CD4-positive, CD25-positive, alpha-beta regulatory T cell (primary cell): ENCODE data around the gene USP54. TPM values are rescaled to one million over a fixed set of nuclear protein-coding genes. Genes with fewer than 3 reads are reported as not detected.
"Not testable (repeated sequence)": the region's sequence is repeated elsewhere in the genome, so short reads cannot be mapped to it uniquely, and the experiment has no call there.

Source experiments
- ATAC-seq, 2 donors: fragments of 150-1000 bp; cut with Tn5 transposase; one replicate each; pipeline ENCODE4 v1.10.0; 2021; ENCODE audit warnings: low read depth in 2 of 2, moderate number of reproducible peaks in 2 of 2, moderate library complexity in 1 of 2
- DNase-seq, 3 donors: peaks; one replicate each; pipeline versions ENCODE4 v3.0.0 to v3.0.0-alpha.2; 2012 to 2022; ENCODE audit warnings: mixed read lengths in 1 of 3
- H3K27ac ChIP-seq: one replicate; pipeline ENCODE4 v1.7.0; 2013; ENCODE audit warnings: mild to moderate bottlenecking, low read length; ENCODE audit not compliant: insufficient read depth, poor library complexity, severe bottlenecking
- H3K27me3 ChIP-seq: one replicate; pipeline ENCODE4 v1.7.0; 2013; ENCODE audit warnings: low read length; ENCODE audit not compliant: control insufficient read depth, insufficient read depth
- H3K36me3 ChIP-seq: one replicate; pipeline ENCODE4 v1.7.0; 2013; ENCODE audit warnings: mild to moderate bottlenecking, low read length, moderate library complexity; ENCODE audit not compliant: control insufficient read depth, insufficient read depth
- H3K4me1 ChIP-seq: 2 replicates; pipeline ENCODE4 v1.7.0; 2013; ENCODE audit warnings: mild to moderate bottlenecking, low read length; ENCODE audit not compliant: insufficient read depth, control insufficient read depth, poor library complexity, severe bottlenecking
- H3K4me3 ChIP-seq: one replicate; pipeline ENCODE4 v1.7.0; 2013; ENCODE audit warnings: low read depth, mild to moderate bottlenecking, low read length, moderate library complexity
- H3K9me3 ChIP-seq, 2 experiments: 1 replicate in 1 of 2; 2 replicates in 1 of 2; pipeline ENCODE4 v1.7.0; 2013; ENCODE audit warnings: low read length in 2 of 2, mild to moderate bottlenecking in 1 of 2, moderate library complexity in 1 of 2; ENCODE audit not compliant: control insufficient read depth in 2 of 2
- H3K27ac Mint-ChIP-seq, 3 donors: one replicate each; pipeline ENCODE4 v1.8.0; 2020 to 2022; ENCODE audit warnings: mild to moderate bottlenecking in 3 of 3, mixed read lengths in 3 of 3, moderate library complexity in 2 of 3
- H3K27me3 Mint-ChIP-seq: one replicate; pipeline ENCODE4 v1.8.0; 2022; ENCODE audit warnings: mild to moderate bottlenecking, mixed read lengths
- H3K36me3 Mint-ChIP-seq: one replicate; pipeline ENCODE4 v1.8.0; 2020; ENCODE audit warnings: mixed read lengths
- H3K4me1 Mint-ChIP-seq, 4 donors: one replicate each; pipeline ENCODE4 v1.8.0; 2020 to 2022; ENCODE audit warnings: mixed read lengths in 4 of 4, mild to moderate bottlenecking in 1 of 4
- H3K4me3 Mint-ChIP-seq, 4 donors: one replicate each; pipeline ENCODE4 v1.8.0; 2020 to 2022; ENCODE audit warnings: mild to moderate bottlenecking in 4 of 4, mixed read lengths in 4 of 4, moderate library complexity in 3 of 4
- H3K9me3 Mint-ChIP-seq, 7 donors: one replicate each; pipeline ENCODE4 v1.8.0; 2020 to 2022; ENCODE audit warnings: mixed read lengths in 7 of 7, mild to moderate bottlenecking in 3 of 7, moderate library complexity in 2 of 7
- polyA plus RNA-seq, 4 donors: library from polyadenylated mRNA; unstranded; fragments of 300-500 nt; fragmentation: Illumina TruSeq; gene quantifications; one replicate each; pipeline ENCODE4 v1.2.3, GENCODE V29; 2021
- total RNA-seq: library from RNA; stranded (reverse); gene quantifications from one replicate; pipeline ENCODE4 v1.2.3, GENCODE V29; 2022

The USP54 gene
- total and polyA plus RNA-seq, 5 donors from 2014 or later, result 0.84 to 4.2 (median 1.1) TPM

DNA sequence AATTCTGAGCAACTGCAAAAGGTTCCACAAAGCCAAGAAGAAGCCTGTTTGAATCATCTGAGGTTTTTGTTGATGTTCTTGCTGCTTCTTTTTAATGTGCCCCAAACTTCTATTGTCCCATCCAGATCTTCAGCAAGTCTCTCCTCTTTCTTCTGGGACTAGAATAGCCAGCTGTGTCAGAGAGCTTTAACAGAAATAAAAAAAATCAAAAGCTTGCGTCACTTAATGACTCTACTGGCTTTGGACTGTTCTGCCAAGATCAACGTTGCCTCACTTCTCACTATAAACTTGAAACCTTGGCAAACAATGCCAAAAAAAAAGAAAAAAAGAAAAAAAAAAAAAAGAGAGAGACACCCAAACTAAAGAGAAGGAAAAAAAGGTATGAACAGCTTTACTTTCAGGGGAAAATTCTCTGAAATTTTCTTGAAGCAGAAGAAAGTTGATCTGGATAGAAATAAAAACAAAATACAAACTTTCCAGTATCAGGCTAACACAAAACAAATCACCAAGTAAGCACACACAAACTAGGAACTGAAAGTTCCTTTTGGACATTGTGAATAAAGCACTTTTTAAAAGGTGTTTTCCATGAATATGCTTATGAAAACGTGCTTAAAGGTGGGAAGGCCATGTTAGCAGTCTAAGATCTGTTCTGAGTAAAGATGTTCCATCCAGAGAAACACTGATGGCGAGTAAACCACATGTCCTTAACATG, 14.8 kb downstream of the USP54 start:
- Histone ChIP-seq H3K27ac (no peak overlapping the region), H3K4me3 (no peak overlapping the region), H3K9me3 (no peaks in the 10 kb centered on the region), H3K36me3 (no peaks in the 10 kb centered on the region), H3K27me3 (no peaks in the 10 kb centered on the region), H3K4me1 (no peaks in the 10 kb centered on the region)
- DNase-seq (no peak), ATAC-seq (no peak)
- Mint-ChIP-seq H3K9me3 (no peaks in the 10 kb centered on the region), H3K4me3 (no peak overlapping the region), H3K27me3 (no peaks in the 10 kb centered on the region), H3K27ac (peak overlapping the region in 1 of 3 donors; percentile 55), H3K4me1 (peaks cover 0 to 4% (median 0%) of the 10 kb centered on the region in 4 donors), H3K36me3 (peaks cover 3% of the 10 kb centered on the region)

DNA sequence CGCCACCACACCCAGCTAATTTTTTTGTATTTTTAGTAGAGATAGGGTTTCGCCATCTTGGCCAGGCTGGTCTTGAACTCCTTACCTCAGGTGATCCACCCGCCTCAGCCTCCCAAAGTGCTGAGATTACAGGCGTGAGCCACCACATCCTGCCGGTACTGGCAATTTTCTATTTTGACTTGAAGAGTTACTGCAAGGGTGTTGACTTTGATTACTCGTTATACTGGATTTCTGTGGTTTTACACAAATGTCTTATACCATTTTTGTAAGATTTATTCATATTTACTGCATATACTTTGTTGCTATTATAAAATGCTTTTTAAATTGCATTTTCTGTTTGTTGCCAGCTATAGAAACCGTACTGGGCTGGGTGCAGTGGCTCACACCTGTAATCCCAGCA, 24.1 kb downstream of the USP54 start:
- DNase-seq, result peak in 1 of 3 donors; percentile 35
- H3K27me3 ChIP-seq, ATAC-seq, H3K27me3 Mint-ChIP-seq, H3K9me3 ChIP-seq, H3K36me3 ChIP-seq, H3K36me3 Mint-ChIP-seq, H3K4me1 ChIP-seq, H3K4me3 Mint-ChIP-seq, H3K27ac ChIP-seq, H3K4me3 ChIP-seq, H3K9me3 Mint-ChIP-seq, H3K27ac Mint-ChIP-seq, H3K4me1 Mint-ChIP-seq: not testable (repeated sequence)

DNA sequence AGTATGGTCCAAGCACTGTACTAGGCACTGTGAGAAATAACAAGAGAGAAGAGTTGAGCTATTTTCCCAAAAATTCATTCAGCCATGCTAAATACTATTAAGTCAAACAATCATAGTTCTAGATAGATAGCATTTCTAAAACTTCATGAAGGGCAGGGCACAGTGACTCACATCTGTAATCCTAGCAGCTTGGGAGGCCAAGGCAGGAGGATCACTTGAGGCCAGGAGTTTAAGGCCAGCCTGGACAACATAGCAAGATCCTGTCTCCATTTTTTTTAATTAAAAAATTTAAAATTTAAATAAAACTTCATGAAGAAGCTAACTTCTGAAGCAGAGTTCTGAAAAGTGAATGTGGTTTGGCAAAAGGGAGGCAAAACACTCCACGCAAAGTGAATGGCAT, 29.9 kb downstream of the USP54 start:
- Mint-ChIP-seq H3K4me3 (no peak overlapping the region), H3K27ac (no peak overlapping the region), H3K9me3 (no peaks in the 10 kb centered on the region), H3K36me3 (no peaks in the 10 kb centered on the region), H3K27me3 (no peaks in the 10 kb centered on the region), H3K4me1 (no peaks in the 10 kb centered on the region)
- DNase-seq (no peak), ATAC-seq (no peak)
- Histone ChIP-seq H3K4me1 (no peaks in the 10 kb centered on the region), H3K27me3 (no peaks in the 10 kb centered on the region), H3K4me3 (no peak overlapping the region), H3K36me3 (no peaks in the 10 kb centered on the region), H3K9me3 (no peaks in the 10 kb centered on the region), H3K27ac (no peak overlapping the region)

DNA sequence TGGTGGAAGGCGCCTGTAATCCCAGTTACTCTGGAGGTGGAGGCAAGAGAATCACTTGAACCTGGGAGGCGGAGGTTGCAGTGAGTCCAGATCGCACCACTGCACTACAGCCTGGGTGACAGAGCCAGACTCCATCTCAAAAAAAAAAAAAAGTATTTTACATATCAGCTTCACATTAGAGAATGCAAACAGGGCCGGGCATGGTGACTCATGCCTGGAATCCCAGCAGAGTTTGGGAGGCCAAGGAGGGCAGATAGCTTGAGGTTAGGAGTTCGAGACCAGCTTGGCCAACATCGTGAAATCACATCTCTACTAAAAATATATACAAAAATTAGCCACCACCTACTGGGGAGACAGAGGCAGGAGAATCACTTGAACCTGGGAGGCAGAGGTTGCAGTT, 31.6 kb downstream of the USP54 start:
- Mint-ChIP-seq H3K36me3 (no peaks in the 10 kb centered on the region), H3K27me3 (no peaks in the 10 kb centered on the region), H3K4me3 (no peak overlapping the region), H3K27ac (no peak overlapping the region), H3K9me3 (no peaks in the 10 kb centered on the region), H3K4me1 (no peaks in the 10 kb centered on the region)
- ATAC-seq, result no peak
- H3K27me3 ChIP-seq, result no peaks in the 10 kb centered on the region
- no peak overlapping the region for H3K27ac ChIP-seq
- H3K4me3 ChIP-seq, result no peak overlapping the region
- DNase-seq, result no peak
- H3K9me3 ChIP-seq, result no peaks in the 10 kb centered on the region
- H3K36me3 ChIP-seq, result no peaks in the 10 kb centered on the region
- H3K4me1 ChIP-seq, result no peaks in the 10 kb centered on the region

DNA sequence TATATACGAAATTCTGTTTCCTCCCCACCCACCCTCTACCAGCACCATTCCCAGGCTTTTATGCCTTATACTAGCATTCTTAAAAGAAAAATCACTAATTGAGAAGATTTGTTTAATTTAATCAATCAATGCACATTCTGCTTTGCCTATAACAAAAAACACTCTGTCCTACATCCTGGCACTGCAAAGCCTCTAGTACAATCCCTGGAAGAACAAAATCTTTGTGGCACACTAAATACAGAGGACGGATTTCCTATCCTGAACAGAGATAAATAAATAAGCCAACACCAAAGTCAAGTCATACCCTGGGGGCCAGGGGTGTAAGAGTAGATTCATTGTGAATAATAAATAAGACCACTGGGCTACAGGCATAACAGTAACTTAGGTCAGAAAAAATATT, 34.3 kb downstream of the USP54 start:
- Histone ChIP-seq H3K27ac (no peak overlapping the region), H3K4me3 (no peak overlapping the region), H3K36me3 (no peaks in the 10 kb centered on the region), H3K4me1 (no peaks in the 10 kb centered on the region), H3K27me3 (no peaks in the 10 kb centered on the region), H3K9me3 (no peaks in the 10 kb centered on the region)
- Mint-ChIP-seq H3K4me1 (no peaks in the 10 kb centered on the region), H3K36me3 (no peaks in the 10 kb centered on the region), H3K27me3 (no peaks in the 10 kb centered on the region), H3K27ac (no peak overlapping the region), H3K4me3 (no peak overlapping the region), H3K9me3 (no peaks in the 10 kb centered on the region)
- DNase-seq (no peak), ATAC-seq (no peak)

DNA sequence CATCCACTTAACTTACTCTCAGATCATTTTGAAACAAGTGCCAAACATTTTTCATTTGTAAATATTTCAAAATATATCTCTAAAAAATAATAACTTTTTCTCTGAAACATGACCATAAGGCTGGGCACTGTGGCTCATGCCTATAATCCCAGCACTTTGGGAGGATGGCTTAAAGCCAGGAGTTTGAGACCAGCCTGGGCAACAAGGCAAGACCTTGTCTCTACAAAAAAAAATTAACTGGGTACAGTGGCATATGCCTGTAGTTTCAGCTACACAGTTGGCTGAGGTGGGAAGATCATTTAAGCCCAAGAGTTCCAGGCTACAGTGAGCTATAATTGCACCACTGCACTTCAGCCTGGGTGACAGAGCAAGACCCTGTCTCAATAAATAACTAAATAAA, 36.4 kb downstream of the USP54 start:
- no peak for DNase-seq
- H3K9me3 ChIP-seq, result no peaks in the 10 kb centered on the region
- no peak overlapping the region for H3K27ac ChIP-seq
- no peaks in the 10 kb centered on the region for H3K27me3 ChIP-seq
- Mint-ChIP-seq H3K27ac (no peak overlapping the region), H3K36me3 (no peaks in the 10 kb centered on the region), H3K27me3 (no peaks in the 10 kb centered on the region), H3K4me3 (no peak overlapping the region), H3K4me1 (no peaks in the 10 kb centered on the region), H3K9me3 (no peaks in the 10 kb centered on the region)
- no peaks in the 10 kb centered on the region for H3K36me3 ChIP-seq
- no peaks in the 10 kb centered on the region for H3K4me1 ChIP-seq
- no peak for ATAC-seq
- H3K4me3 ChIP-seq, result no peak overlapping the region

DNA sequence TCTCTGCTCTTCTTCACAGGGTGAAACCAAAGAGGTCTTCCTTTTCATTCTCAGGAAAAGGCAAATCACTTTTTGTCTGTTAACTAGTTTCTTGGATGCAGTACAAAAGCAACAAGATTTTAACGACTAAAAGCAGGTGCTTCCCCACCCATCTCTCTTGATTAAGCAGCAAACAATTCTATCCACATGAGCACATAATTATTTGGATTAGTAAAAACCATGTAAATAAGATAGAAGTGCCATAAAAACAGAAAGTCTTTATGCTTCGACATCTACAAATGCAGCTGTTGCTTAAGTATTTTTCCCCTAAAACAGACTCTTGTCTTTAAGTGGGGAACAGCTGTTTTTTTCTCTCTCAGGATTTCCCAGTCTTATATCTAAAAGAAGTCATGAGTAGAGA, 37.4 kb downstream of the USP54 start:
- ATAC-seq, result no peak
- no peaks in the 10 kb centered on the region for H3K36me3 ChIP-seq
- Mint-ChIP-seq H3K9me3 (no peaks in the 10 kb centered on the region), H3K36me3 (no peaks in the 10 kb centered on the region), H3K27me3 (no peaks in the 10 kb centered on the region), H3K4me3 (no peak overlapping the region), H3K27ac (no peak overlapping the region), H3K4me1 (no peaks in the 10 kb centered on the region)
- no peak overlapping the region for H3K4me3 ChIP-seq
- H3K27ac ChIP-seq, result no peak overlapping the region
- H3K4me1 ChIP-seq, result no peaks in the 10 kb centered on the region
- H3K9me3 ChIP-seq, result no peaks in the 10 kb centered on the region
- DNase-seq, result no peak
- no peaks in the 10 kb centered on the region for H3K27me3 ChIP-seq

DNA sequence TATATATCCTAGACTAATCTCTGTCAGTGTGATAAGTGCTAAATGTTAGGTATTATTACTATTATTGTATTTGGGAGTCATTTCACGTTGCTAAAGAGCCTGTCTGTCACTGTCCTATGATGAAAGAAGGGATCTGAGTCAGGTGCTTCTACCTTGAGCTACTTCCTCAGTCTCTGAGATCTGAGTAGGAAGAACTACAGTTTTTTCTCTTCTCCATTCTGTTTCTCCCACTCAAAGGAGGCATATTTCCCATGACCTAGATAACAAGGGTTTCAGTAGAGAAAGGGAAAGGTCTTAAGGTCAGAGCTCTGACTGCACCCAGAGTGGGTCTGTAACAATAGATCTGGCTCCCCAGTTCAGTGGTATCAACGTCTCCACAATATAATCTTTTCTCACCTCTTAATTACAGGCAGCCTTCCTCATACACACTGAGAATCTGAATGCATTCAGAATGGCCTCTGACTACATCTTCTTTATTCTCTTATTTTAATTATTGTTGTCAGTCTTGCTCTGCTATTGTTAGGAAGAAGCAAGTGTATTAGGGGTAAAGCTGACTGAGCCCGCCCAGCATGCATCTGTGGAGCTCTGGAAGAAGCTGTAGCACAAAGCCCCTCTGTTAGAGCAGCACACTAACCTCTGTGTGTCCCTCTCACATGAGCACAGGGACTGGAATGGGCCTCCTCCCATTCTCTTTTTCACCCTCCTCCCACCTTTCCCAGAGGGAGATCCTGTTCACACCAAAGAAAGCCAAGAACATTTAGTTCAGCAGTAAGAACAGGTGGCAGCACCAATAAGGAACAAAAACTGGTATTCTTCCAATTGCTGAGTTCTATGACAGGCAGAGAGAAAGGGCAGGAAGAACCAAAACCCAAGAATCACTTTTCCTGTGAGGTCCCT, 38.1 kb downstream of the USP54 start:
- DNase-seq (no peak), ATAC-seq (no peak)
- H3K36me3 Mint-ChIP-seq, result no peaks in the 10 kb centered on the region
- H3K27me3 Mint-ChIP-seq, result no peaks in the 10 kb centered on the region
- no peak overlapping the region for H3K4me3 ChIP-seq
- H3K27me3 ChIP-seq, result no peaks in the 10 kb centered on the region
- no peaks in the 10 kb centered on the region for H3K4me1 ChIP-seq
- H3K36me3 ChIP-seq, result no peaks in the 10 kb centered on the region
- H3K27ac Mint-ChIP-seq, result no peak overlapping the region
- no peaks in the 10 kb centered on the region for H3K9me3 ChIP-seq
- no peak overlapping the region for H3K27ac ChIP-seq
- H3K4me3 Mint-ChIP-seq, result no peak overlapping the region
- H3K9me3 Mint-ChIP-seq, result no peaks in the 10 kb centered on the region
- H3K4me1 Mint-ChIP-seq, result no peaks in the 10 kb centered on the region
